Gastroesophageal sphincter (tissue), 4 donors: Measurements from ENCODE around the gene RAB8A. TPM values are rescaled to one million over a fixed set of nuclear protein-coding genes. Genes with fewer than 3 reads are reported as not detected.
"Not testable (repeated sequence)": the region's sequence is repeated elsewhere in the genome, so short reads cannot be mapped to it uniquely, and the experiment has no call there.

Experiments
- ATAC-seq: fragments of 150-250 bp; one replicate; pipeline ENCODE4 v1.9.1; 2016; ENCODE audit warnings: mild to moderate bottlenecking, moderate library complexity
- H3K27ac ChIP-seq, 4 donors: fragments of 200-600 bp; sonication (generic) in 3 of 4; 1 replicate in 3 of 4; 2 replicates in 1 of 4; pipeline ENCODE4 v1.5.1; 2016 to 2019
- H3K27me3 ChIP-seq: fragments of 200-600 bp; sonication (generic); one replicate; pipeline ENCODE4 v1.5.1; 2019
- H3K36me3 ChIP-seq, 2 donors: fragments of 200-600 bp; sonication (generic); one replicate each; pipeline ENCODE4 v1.5.1; 2019; ENCODE audit warnings: control low read depth in 1 of 2
- H3K4me1 ChIP-seq, 3 donors: fragments of 200-600 bp; sonication (generic); 1 replicate in 2 of 3; 2 replicates in 1 of 3; pipeline ENCODE4 v1.5.1; 2016 to 2019; ENCODE audit warnings: control low read depth in 2 of 3
- H3K4me3 ChIP-seq, 2 donors: fragments of 200-600 bp; sonication (generic); one replicate each; pipeline ENCODE4 v1.5.1; 2019; ENCODE audit warnings: mild to moderate bottlenecking in 1 of 2, moderate library complexity in 1 of 2
- H3K9me3 ChIP-seq, 3 donors: fragments of 200-600 bp; sonication (generic); one replicate each; pipeline ENCODE4 v1.5.1; 2017 to 2019; ENCODE audit warnings: control low read depth in 2 of 3
- POLR2A ChIP-seq, 2 donors: fragments of 450-650 bp; IDR thresholded peaks; one replicate each; pipeline ENCODE4 v1.6.1; 2017; ENCODE audit warnings: antibody characterized with exemption in 2 of 2, mild to moderate bottlenecking in 2 of 2, moderate library complexity in 1 of 2
- POLR2AphosphoS5 ChIP-seq: sonication (generic); formaldehyde crosslinking; IDR thresholded peaks from one replicate; pipeline ENCODE4 v1.6.1; 2017; ENCODE audit warnings: antibody characterized with exemption
- WGBS, 2 donors: methylation state at CpG; one replicate each; pipeline ENCODE4 v1.1.5; 2018; ENCODE audit warnings: low coverage in 1 of 2; 5-methylcytosine and 5-hydroxymethylcytosine counted together
- total RNA-seq, 4 donors: library from RNA; depleted of rRNA; stranded (reverse); fragments of >200 nt; gene quantifications; one replicate each; pipeline ENCODE4 v1.1.0, GENCODE V29; 2016
- TF ChIP-seq, protein P1 (sequence below), 4 experiments: fragments of 200-600 bp in 2 of 4; fragments of 450-650 bp in 2 of 4; sonication (generic) in 1 of 4; IDR thresholded peaks; one replicate each; pipeline ENCODE4 v1.5.1; 2017 to 2019; ENCODE audit warnings: antibody characterized with exemption in 4 of 4, mild to moderate bottlenecking in 2 of 4, moderate library complexity in 2 of 4

RAB8A gene
- total RNA-seq, 4 donors from 2014 or later: 32.4 to 52.5 (median 44.9) TPM

DNA sequence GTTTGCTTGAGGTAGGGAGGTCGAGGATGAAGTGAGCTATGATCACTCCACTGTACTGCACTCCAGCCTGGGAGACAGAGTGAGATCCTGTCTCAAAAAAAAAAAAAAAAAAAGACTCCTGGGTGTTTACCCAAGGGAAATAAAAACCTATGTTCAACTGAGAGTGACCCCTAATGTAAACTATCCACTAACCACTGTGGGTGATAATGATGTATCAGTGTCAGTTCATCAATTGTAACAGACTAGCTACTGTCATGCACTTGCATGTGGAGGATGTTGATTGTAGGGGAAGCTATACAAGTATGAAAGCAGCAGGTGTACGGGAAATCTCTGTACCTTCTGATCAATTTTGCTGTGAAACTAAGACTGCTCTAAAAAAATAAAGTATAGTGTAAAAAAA is 64.3 kb downstream of the RAB8A start:
- H3K27ac ChIP-seq: no peak overlapping the region
- no peaks in the 10 kb centered on the region for H3K4me1 ChIP-seq
- H3K4me3 ChIP-seq: no peak overlapping the region
- WGBS, 2 donors: 35 to 63% methylated on average over 1 to 2 of the region's 2 CpGs
- no peak for ATAC-seq
- H3K36me3 ChIP-seq: no peaks in the 10 kb centered on the region
- peaks cover 0 to 15% (median 0%) of the 10 kb centered on the region in 3 donors for H3K9me3 ChIP-seq
- peaks cover 29% of the 10 kb centered on the region for H3K27me3 ChIP-seq
- TF ChIP-seq POLR2A (IDR thresholded peaks at IDR 0.05): no peak
- TF ChIP-seq, protein P1, sequence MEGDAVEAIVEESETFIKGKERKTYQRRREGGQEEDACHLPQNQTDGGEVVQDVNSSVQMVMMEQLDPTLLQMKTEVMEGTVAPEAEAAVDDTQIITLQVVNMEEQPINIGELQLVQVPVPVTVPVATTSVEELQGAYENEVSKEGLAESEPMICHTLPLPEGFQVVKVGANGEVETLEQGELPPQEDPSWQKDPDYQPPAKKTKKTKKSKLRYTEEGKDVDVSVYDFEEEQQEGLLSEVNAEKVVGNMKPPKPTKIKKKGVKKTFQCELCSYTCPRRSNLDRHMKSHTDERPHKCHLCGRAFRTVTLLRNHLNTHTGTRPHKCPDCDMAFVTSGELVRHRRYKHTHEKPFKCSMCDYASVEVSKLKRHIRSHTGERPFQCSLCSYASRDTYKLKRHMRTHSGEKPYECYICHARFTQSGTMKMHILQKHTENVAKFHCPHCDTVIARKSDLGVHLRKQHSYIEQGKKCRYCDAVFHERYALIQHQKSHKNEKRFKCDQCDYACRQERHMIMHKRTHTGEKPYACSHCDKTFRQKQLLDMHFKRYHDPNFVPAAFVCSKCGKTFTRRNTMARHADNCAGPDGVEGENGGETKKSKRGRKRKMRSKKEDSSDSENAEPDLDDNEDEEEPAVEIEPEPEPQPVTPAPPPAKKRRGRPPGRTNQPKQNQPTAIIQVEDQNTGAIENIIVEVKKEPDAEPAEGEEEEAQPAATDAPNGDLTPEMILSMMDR (IDR thresholded peaks at IDR 0.05): no peak

- H3K4me3 ChIP-seq, H3K4me1 ChIP-seq, ATAC-seq, H3K27ac ChIP-seq, H3K36me3 ChIP-seq: not testable (repeated sequence)
- Histone ChIP-seq H3K9me3 (peaks cover 0 to 15% (median 0%) of the 10 kb centered on the region in 3 donors), H3K27me3 (peaks cover 30% of the 10 kb centered on the region)
- WGBS, 2 donors: 93% methylated on average over 5 of the region's 5 CpGs; no CpG with 5 or more reads in 1 of the 2 donors
These were observed 67.2 kb downstream of the RAB8A start for GRCh38 chr19:16178866-16179265.

GRCh38 chr19:16180611-16181010 is 68.9 kb downstream of the RAB8A start:
- Histone ChIP-seq H3K27me3 (peaks cover 25% of the 10 kb centered on the region), H3K4me1 (peaks cover 0 to 14% (median 0%) of the 10 kb centered on the region in 3 donors), H3K36me3 (no peaks in the 10 kb centered on the region), H3K4me3 (no peak overlapping the region), H3K27ac (no peak overlapping the region), H3K9me3 (peaks cover 0 to 7% (median 0%) of the 10 kb centered on the region in 3 donors)
- 40 to 54% methylated on average over 3 of the region's 4 CpGs for WGBS, 2 donors
- TF ChIP-seq POLR2AphosphoS5: no peak
- ATAC-seq: no peak

Other genes with a start within 250 kb of the RAB8A start
- gene CYP4F2, start 213.8 kb upstream of the RAB8A start, total RNA-seq: not detected
- gene CYP4F11, start 177.4 kb upstream of the RAB8A start, total RNA-seq: 1 to 10 TPM in 2 of 4 donors, not detected in 2; 2.3 TPM
- not detected for gene OR10H4, start 162.9 kb upstream of the RAB8A start, total RNA-seq
- gene TPM4, start 35.4 kb upstream of the RAB8A start, total RNA-seq: 100 to 1,000 TPM; 351 to 486 (median 404) TPM
- under 1 TPM in 2 of 4 donors, not detected in 2; 0.87 to 0.94 TPM for gene HSH2D, start 31.8 kb downstream of the RAB8A start, total RNA-seq
- gene CIB3, start 61.6 kb downstream of the RAB8A start, total RNA-seq: not detected
- gene FAM32A, start 73.5 kb downstream of the RAB8A start, total RNA-seq: 100 to 1,000 TPM in 2 of 4 donors, 10 to 100 TPM in 2; 90.1 to 126 (median 104) TPM
- 100 to 1,000 TPM in 2 of 4 donors, 10 to 100 TPM in 2; 62.0 to 140 (median 105) TPM for gene AP1M1, start 86.0 kb downstream of the RAB8A start, total RNA-seq
- gene KLF2, start 212.9 kb downstream of the RAB8A start, total RNA-seq: 10 to 100 TPM; 29.4 to 40.0 (median 34.9) TPM